GM19467 (cell line): ENCODE results near the gene ZNF700.
"Not testable (repeated sequence)": the region's sequence is repeated elsewhere in the genome, so short reads cannot be mapped to it uniquely, and the experiment has no call there.

Source experiments
- ATAC-seq: cut with Tn5 transposase; IDR thresholded peaks from one replicate; pipeline ENCODE4 v1.9.1; 2021; ENCODE audit warnings: mild to moderate bottlenecking, moderate library complexity; ENCODE audit not compliant: unreplicated experiment

ZNF700 gene

DNA sequence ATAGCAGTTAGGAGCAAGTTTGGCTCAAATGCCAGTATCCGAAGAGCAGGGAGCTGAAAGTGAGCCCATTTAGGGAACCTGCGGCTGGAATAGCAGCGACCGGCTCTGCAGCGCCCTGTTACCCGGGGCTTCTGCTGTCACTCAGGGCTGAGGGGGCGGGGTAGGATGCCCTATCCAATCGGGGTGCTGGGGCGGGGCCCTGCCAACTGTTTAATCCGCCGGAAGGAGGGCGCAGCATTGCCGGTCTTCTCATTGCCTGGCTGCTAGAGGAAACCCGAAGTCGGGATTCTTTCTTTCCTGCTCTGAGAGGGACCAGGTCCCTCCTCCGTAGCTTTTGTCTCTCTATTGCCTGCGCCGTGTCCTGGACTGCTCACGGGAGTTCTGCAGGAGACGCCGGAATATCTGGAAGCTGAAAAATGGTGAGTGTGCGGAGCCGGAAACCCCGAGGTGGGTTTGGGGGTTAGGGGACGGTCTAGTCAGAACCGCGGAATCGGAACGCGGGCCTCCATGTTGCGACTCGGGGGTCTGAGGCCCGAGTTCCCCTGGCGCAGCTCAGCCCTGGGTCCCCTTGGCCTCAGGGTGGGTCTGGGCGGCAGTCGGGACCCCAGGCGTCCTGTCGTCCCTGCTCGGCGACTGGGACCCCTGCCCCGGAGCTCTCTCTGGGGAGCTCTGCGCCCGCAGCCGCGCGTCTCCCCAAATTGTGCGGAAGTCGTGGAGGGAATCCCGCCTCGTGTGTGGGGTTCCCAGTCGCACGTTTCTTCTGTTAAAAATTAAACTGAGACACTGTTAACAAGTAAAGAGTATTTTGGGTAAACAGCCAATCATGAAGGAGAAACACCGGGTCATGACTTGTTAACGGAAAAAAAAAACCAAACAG lies 62.7 kb downstream of the ZNF700 start:
- ATAC-seq = peak; percentile 83

DNA sequence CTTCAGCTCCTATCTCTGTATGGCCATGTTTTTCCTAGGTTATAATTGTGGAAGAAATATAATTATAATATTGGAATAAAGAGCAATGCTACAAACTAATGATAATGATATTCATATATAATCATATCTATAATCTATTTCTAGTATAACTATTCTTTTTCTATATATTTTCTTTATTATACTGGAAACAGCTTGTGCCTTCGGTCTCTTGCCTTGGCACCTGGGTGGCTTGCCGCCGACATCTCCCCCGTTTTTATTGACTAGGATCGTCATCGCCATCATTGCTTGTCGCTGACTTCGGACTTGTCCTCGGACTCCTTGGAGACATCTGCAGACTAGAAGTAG lies 64.2 kb downstream of the ZNF700 start:
- no peak for ATAC-seq

DNA sequence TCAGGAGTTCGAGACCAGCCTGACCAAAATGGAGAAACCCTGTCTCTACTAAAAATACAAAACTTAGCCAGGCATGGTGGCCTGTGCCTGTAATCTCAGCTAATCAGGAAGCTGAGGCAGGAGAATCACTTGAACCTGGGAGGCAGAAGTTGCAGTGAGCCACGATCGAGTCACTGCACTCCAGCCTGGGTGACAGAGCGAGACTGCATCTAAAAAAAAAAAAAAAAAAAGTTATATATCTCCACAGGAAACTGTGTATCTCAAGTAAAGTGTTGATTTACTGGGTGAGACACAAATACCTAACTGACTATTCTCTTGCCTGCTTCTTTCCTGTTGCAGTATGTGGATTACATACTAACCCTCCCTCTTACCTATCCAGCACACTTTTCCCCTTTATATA lies 67.0 kb downstream of the ZNF700 start:
- not testable (repeated sequence) for ATAC-seq

DNA sequence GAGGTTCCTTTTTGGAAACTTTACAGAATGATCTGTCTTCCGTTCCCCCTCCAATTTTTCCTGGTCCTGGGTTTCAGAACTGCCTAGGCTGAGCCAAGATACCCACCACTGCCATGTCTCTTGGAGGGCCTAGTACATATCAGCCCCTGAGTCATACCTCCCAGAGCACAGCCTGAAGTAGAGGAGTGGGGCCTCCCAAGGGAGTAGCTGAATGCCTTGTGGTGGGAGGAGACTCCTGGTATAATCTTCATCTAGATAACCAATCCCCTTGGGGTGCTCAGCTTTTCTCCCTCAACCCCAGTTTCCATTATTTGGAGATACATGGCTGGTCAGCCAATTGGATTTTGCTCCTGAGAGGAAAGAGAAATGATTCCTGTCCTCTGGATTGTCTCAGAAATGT lies 70.3 kb downstream of the ZNF700 start:
- no peak for ATAC-seq
